HL-60 (cell line): Measurements from ENCODE around the gene ATOH1.

Experiments used
- DNase-seq, 2 experiments: peaks; one replicate each; pipeline ENCODE4 v3.0.0-alpha.2; 2010 to 2020; ENCODE audit warnings: low read depth in 1 of 2, low spot score in 1 of 2
- H3K27ac ChIP-seq: fragments of 250-450 bp; sonication (Bioruptor Pico); replicated peaks from 2 replicates; pipeline ENCODE4 v1.5.1; 2020; ENCODE audit warnings: mild to moderate bottlenecking, moderate library complexity
- H3K27me3 ChIP-seq: fragments of 250-450 bp; sonication (Bioruptor Pico); 2 replicates; pipeline ENCODE4 v1.5.1; 2021; ENCODE audit warnings: mild to moderate bottlenecking, moderate library complexity; ENCODE audit not compliant: insufficient read depth, poor library complexity, severe bottlenecking
- H3K4me3 ChIP-seq: replicated peaks from 2 replicates; pipeline ENCODE4 v1.5.1; 2011; ENCODE audit warnings: mild to moderate bottlenecking, control low read depth, low read length; ENCODE audit not compliant: insufficient read depth
- CTCF ChIP-seq: IDR thresholded peaks from one replicate; pipeline ENCODE4 v1.5.1; 2011; ENCODE audit warnings: low read length, control low read depth, inconsistent platforms; ENCODE audit not compliant: insufficient read depth
- GABPA ChIP-seq: IDR thresholded peaks from 2 replicates; pipeline ENCODE4 v1.6.1; 2012; ENCODE audit warnings: low read depth
- POLR2AphosphoS5 ChIP-seq: IDR thresholded peaks from 2 replicates; pipeline ENCODE4 v1.6.1; 2012; ENCODE audit warnings: low read depth
- REST ChIP-seq: IDR thresholded peaks from 2 replicates; pipeline ENCODE4 v1.6.1; 2012; ENCODE audit warnings: low read depth; ENCODE audit not compliant: insufficient replicate concordance
- SPI1 ChIP-seq: IDR thresholded peaks from 2 replicates; pipeline ENCODE4 v1.6.1; 2012; ENCODE audit warnings: low read depth, mild to moderate bottlenecking, borderline replicate concordance

ATOH1 gene

GRCh38 chr4:93829820-93830687 is 1.5 kb downstream of the ATOH1 start:
- Histone ChIP-seq H3K4me3 (no peak overlapping the region), H3K27me3 (peaks cover 61% of the 10 kb centered on the region), H3K27ac (no peak overlapping the region)
- DNase-seq: no peak
- TF ChIP-seq POLR2AphosphoS5: no peak
- TF ChIP-seq CTCF: no peak
- no peak for TF ChIP-seq GABPA
- no peak for TF ChIP-seq SPI1

GRCh38 chr4:93831716-93832496 is 3.4 kb downstream of the ATOH1 start:
- Histone ChIP-seq H3K4me3 (no peak overlapping the region), H3K27ac (no peak overlapping the region), H3K27me3 (peaks cover 61% of the 10 kb centered on the region)
- TF ChIP-seq REST: no peak
- TF ChIP-seq CTCF: no peak
- TF ChIP-seq SPI1: no peak
- no peak for TF ChIP-seq POLR2AphosphoS5
- TF ChIP-seq GABPA: no peak
- DNase-seq: no peak

- no peak for DNase-seq
- no peak for TF ChIP-seq POLR2AphosphoS5
- TF ChIP-seq REST: no peak
- TF ChIP-seq CTCF: no peak
- no peak for TF ChIP-seq GABPA
- no peak for TF ChIP-seq SPI1
- no peak overlapping the region for H3K27ac ChIP-seq
- H3K27me3 ChIP-seq: peaks cover 41% of the 10 kb centered on the region
- no peak overlapping the region for H3K4me3 ChIP-seq
Measured at GRCh38 chr4:93834249-93835066, 5.9 kb downstream of the ATOH1 start.
